NCI-H1930 (cell line): ENCODE measurements around the gene NPRL2.

Source experiments
- DNase-seq, 2 experiments: peaks; one replicate each; lab custom pipeline; 2025; lab: John Stamatoyannopoulos, UW

NPRL2 gene

GRCh38 chr3:50304601-50305000 lies 46.0 kb downstream of the NPRL2 start:
- no peak for DNase-seq

- DNase-seq: no peak
Measured at GRCh38 chr3:50303013-50303815, 47.4 kb downstream of the NPRL2 start, which contains the start of gene HYAL1. HYAL1 (minus strand) TSS chr3:50303574; CDS start chr3:50302956, 618 bp downstream.

GRCh38 chr3:50302095-50303012 lies 48.2 kb downstream of the NPRL2 start:
- no peak for DNase-seq

GRCh38 chr3:50300681-50301254 lies 49.8 kb downstream of the NPRL2 start:
- no peak for DNase-seq

- DNase-seq: no peak
Measured at GRCh38 chr3:50299929-50300680, 50.5 kb downstream of the NPRL2 start.

GRCh38 chr3:50299638-50299928 lies 51.0 kb downstream of the NPRL2 start:
- DNase-seq: no peak

- DNase-seq: peak; percentile 88 to 89
Measured at GRCh38 chr3:50298836-50299637, 51.5 kb downstream of the NPRL2 start, which contains the start of the genes HYAL3 and NAA80. HYAL3 (minus strand) TSS chr3:50299405; CDS start chr3:50295602, 3,803 bp downstream. NAA80 (minus strand) TSS chr3:50299405; CDS start chr3:50297463, 1,942 bp downstream.

GRCh38 chr3:50297896-50298725 lies 52.5 kb downstream of the NPRL2 start:
- DNase-seq: no peak

- no peak for DNase-seq
Measured at GRCh38 chr3:50297384-50297775, 53.2 kb downstream of the NPRL2 start.
